Muscle of back (tissue), 11 donors: Measurements from ENCODE around the gene CCDC117. TPM values are rescaled to one million over a fixed set of nuclear protein-coding genes. Genes with fewer than 3 reads are reported as not detected.
A peak's percentile ranks its signal among the peaks of the same experiment; 100 is the strongest.
"Not testable (repeated sequence)": the region's sequence is repeated elsewhere in the genome, so short reads cannot be mapped to it uniquely, and the experiment has no call there.

Experiments
- DNase-seq, 3 donors: peaks; one replicate each; pipeline versions ENCODE4 v3.0.0 to v3.0.0-alpha.2; 2013
- polyA plus RNA-seq, 10 donors: library from polyadenylated mRNA; unstranded; fragments of 120-200 nt; gene quantifications; one replicate each; pipeline ENCODE4 v1.2.1, GENCODE V29; 2013; ENCODE audit not compliant: insufficient read length in 10 of 10

The CCDC117 gene
- polyA plus RNA-seq, 10 donors = 20.8 to 29.8 (median 24.1) TPM

GRCh38 chr22:28800308-28801041 lies 28.0 kb downstream of the CCDC117 start, which contains the start of gene XBP1:
Gene XBP1 (minus strand): TSS chr22:28800569.
- DNase-seq = peak; percentile 96 to 99 (median 98)

GRCh38 chr22:28801845-28802594 lies 29.5 kb downstream of the CCDC117 start:
- DNase-seq = peak in 1 of 3 donors; percentile 39

- DNase-seq = no peak
Observed at GRCh38 chr22:28802595-28803123, 30.2 kb downstream of the CCDC117 start.

- DNase-seq = not testable (repeated sequence)
Observed at GRCh38 chr22:28805426-28805825, 32.9 kb downstream of the CCDC117 start.

GRCh38 chr22:28808716-28809355 lies 36.3 kb downstream of the CCDC117 start:
- DNase-seq = no peak

- peak in 1 of 3 donors; percentile 39 for DNase-seq
Observed at GRCh38 chr22:28810821-28811491, 38.5 kb downstream of the CCDC117 start.

- peak in 1 of 3 donors; percentile 38 for DNase-seq
Observed at GRCh38 chr22:28812516-28812915, 40.0 kb downstream of the CCDC117 start.

- DNase-seq = peak in 1 of 3 donors; percentile 32
Observed at GRCh38 chr22:28813772-28814518, 41.5 kb downstream of the CCDC117 start.

GRCh38 chr22:28815111-28815510 lies 42.6 kb downstream of the CCDC117 start:
- no peak for DNase-seq

GRCh38 chr22:28815729-28816128 lies 43.2 kb downstream of the CCDC117 start:
- DNase-seq = no peak

- DNase-seq = no peak
Observed at GRCh38 chr22:28817064-28817463, 44.6 kb downstream of the CCDC117 start.

GRCh38 chr22:28817919-28818859 lies 45.7 kb downstream of the CCDC117 start:
- DNase-seq = peak in 1 of 3 donors; percentile 22

GRCh38 chr22:28819253-28820096 lies 47.0 kb downstream of the CCDC117 start:
- DNase-seq = no peak

GRCh38 chr22:28820885-28821284 lies 48.4 kb downstream of the CCDC117 start:
- DNase-seq = no peak

GRCh38 chr22:28821452-28821851 lies 49.0 kb downstream of the CCDC117 start:
- no peak for DNase-seq

- no peak for DNase-seq
Observed at GRCh38 chr22:28822930-28823551, 50.5 kb downstream of the CCDC117 start.

- not testable (repeated sequence) for DNase-seq
Observed at GRCh38 chr22:28824455-28824854, 52.0 kb downstream of the CCDC117 start.

- DNase-seq = not testable (repeated sequence)
Observed at GRCh38 chr22:28826430-28826829, 53.9 kb downstream of the CCDC117 start.
